ENCODE data around the gene APBB2.
"Not testable (repeated sequence)": the region's sequence is repeated elsewhere in the genome, so short reads cannot be mapped to it uniquely, and the experiment has no call there.

APBB2 gene

GRCh38 chr4:40842725-40843423 is 371.5 kb downstream of the APBB2 start:
- no peak for DNase-seq

DNA sequence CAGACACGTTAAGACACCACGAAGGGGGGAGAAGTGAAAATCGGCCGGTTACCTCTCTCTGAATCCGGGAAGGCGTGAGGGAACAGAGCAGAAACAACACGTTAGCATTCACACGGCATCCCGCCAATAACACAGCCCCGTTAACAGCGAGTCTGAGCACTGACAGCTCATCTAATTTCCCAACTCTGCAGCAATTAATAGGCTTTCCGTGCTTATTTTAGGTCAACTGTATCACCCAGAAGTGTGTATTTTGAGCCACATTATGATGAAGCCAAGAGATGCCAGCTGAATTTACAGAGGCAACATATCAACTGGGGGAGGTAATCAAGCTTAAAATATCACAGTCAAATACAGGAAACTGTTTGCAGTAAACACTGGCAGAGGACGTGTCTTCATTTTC is 372.0 kb downstream of the APBB2 start:
- DNase-seq = no peak

- peak; percentile 56 for DNase-seq
These were observed 373.3 kb downstream of the APBB2 start for GRCh38 chr4:40840985-40841571.

- DNase-seq = no peak
These were observed 373.9 kb downstream of the APBB2 start for GRCh38 chr4:40840255-40840984.

DNA sequence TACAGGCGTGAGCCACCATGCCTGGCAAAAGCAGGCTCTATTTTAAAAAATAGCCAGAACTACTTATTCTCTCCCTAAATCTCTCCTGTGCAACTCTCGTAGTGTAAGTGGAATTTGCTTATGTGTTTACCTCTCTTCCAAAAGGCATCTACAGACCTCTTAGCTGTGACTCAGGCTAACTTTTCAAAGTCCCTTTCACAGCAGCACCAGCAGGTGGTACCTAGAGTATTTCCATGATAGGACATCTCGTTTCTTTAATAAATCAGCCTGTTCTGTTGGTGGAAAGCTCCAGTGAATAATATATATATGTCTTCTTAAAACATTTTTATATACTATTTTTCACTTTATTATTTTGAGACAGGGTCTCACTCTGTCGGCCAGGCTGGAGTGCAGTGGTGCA is 375.6 kb downstream of the APBB2 start:
- no peak for DNase-seq

GRCh38 chr4:40837094-40837870 is 377.1 kb downstream of the APBB2 start:
- no peak for DNase-seq

DNA sequence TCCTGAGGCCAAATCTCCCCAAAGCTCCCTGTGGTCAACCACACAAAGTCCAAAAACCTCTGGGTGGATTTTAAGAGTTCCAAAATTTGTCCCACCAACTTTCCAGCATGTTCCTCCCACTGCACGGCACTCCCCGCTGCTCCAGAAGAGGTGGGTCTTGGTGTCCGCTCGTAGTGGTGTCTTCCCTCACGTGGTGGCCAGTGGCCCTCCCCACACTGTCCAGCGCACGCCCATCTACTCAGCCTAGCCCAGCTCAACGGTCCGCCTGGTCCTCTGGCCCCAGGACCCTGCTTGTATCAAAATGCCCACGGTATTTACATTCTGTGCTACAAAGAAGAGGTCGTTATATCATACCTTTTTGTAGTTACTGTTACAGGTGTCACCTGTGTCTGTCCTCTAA is 381.1 kb downstream of the APBB2 start:
- no peak for DNase-seq

DNA sequence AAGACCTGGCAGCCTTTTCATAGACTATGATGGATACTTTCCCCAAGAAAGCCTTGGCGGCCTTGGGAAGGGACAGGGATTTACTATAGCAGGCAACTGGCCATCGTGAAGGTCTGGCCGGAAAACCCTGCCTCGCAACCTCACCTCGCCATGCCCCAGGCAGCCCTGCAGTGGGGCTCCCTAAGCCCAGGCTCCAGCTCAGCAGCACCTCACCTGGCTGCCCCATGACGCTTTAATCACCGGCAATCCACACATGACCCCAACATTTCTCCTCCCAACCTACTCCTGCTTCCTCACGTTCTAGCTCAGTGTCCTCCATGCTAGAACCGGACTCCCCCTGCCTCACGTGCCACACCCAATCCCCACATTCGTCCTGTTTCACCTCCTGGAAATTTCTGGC is 382.2 kb downstream of the APBB2 start:
- DNase-seq = no peak

GRCh38 chr4:40831146-40831907 is 383.0 kb downstream of the APBB2 start:
- no peak for DNase-seq

DNA sequence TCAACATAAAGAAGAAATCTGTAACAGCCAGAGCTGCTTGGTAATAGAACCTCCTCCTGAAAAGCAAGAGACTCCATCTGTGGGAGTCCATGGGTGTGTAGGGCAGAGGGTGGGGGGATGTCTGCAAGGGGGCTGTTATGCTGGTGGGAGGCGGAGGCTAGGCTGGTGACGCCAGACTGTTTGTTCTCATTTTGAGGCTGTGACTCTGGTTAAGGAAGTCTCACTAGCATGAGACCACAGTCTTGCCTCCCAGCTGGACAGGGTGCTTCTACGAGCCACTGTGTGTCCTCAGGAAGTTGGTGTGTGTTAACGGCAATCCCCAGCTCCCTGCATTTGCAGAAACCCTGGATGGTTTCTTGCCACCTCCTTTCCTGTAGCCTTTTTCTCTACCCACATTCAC is 384.8 kb downstream of the APBB2 start:
- DNase-seq = no peak

GRCh38 chr4:40828661-40829060 is 385.7 kb downstream of the APBB2 start:
- no peak for DNase-seq

DNA sequence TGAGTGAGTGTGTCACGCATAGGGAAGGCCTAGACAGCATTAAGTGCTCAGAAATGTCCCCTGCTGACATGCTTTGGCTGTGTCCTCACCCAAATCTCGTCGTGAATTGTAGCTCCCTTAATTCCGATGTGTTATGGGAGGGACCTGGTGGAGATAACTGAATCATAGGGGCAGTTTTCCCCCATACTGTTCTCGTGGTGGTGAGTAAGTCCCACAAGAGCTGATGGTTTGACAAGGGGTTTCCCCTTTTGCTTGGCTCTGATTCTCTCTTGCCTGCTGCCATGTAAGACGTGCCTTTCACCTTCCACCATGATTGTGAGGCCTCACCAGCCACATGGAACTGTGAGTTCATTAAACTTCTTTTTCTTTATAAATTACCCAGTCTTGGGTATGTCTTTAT is 386.6 kb downstream of the APBB2 start:
- no peak for DNase-seq

GRCh38 chr4:40826821-40827220 is 387.5 kb downstream of the APBB2 start:
- no peak for DNase-seq

DNA sequence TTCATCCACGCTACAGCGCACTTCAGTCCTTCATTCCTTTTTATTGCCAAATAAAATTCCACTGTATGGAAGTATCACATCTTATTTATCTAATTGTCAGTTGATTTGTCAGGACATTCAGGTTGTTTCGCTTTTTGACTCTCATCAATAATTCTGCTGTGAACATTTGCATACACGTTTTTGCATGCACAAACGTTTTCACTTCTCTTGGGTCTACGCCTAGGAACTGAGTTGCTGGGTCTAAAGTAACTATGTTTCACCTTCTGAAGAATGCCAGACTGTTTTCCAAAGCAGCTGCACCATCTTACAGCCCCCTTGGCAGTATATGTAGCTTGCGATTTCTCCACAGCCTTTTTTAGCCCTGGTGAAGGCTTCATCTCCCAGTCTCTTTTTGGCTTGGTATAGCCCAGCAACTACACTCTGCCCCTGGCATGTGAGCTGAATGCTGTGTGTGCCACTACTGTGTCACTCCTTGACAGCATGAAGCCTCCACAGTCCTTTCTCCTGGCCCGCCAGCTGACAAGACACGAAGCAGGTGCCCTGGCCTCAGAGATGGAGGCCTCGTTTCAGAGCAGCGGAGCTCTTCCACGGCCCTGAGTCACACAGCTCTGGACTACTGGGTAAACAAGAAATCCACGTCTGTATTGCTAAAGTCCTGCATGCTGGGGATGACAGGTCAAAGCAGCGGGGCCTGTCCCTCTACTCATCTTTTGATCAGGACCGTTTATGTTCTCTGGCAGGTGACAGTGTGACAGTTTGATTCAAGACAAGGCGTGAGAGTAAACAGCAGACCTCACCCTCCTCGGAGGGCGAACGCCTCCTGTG is 389.1 kb downstream of the APBB2 start:
- DNase-seq = no peak

DNA sequence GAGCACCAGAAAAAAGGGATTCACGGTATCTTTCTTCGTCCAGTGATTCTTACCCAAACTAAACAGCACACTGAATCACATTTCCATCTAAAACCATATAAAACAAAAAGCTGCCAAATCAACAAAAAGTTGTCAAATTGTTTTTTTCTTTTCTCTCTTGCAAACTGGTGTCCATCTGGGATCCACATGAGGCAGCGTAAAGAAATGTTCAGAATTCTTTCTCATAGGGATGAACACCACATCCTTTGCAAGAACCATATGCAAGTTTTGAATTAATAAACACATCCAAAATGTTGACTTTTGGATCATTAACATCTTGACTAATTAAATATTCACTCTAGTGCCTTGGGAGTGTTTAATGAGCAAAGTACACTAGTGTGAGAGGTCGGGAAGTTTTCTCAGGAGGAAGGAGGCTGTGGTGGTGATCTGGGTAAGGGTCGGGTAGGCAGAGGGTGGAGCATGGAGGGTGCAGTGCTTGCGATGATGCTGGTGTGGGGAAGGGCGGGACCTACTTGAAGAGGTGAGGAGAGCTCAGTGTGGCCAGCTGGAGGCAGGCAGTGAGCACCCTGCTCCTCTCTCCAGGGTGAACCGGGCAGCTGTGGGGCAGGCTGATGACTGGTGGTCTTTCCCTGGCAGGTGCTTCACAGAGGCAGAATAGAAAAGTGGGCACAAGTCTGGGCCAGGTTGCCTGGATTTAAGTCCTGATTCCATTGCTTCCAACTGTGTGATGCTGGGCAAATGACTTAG is 391.7 kb downstream of the APBB2 start:
- no peak for DNase-seq

DNA sequence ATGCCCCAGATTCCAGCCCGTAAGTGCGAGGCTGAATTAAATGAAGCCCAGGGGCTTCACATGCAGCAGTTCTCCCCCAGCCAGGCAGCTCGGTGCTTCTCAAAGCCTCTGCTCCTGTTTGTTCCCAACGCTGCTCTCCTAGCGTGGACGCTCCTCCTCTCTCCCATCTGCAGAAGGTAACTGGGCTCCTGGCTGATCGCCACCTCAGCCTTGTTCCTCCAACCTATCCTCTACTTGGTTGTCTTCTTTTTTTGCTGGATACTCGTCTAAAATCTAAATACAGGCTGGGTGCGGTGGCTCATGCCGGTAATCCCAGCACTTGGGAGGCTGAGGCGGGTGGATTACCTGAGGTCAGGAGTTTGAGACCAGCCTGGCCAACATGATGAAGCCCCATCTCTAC is 394.2 kb downstream of the APBB2 start:
- DNase-seq = no peak

GRCh38 chr4:40817157-40817556 is 397.2 kb downstream of the APBB2 start:
- DNase-seq = not testable (repeated sequence)

DNA sequence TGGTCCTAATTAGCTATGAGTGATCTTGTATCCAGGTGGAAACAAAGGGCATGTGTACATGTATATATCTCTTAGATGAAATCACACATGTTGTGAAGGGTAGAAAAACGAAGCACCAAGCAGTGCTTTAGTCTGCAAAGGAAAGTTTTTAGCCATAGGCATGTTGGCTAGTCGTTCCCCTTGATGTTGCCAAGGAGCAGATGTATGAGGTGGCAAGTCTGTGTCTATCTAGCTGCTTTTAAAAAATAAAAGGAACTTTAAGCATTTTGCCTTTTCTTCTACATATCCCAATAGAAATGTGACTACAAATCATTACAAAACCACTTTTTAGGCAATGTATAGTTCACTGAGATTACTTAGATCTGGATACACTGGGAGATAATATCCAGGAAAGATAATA is 401.5 kb downstream of the APBB2 start:
- no peak for DNase-seq

DNA sequence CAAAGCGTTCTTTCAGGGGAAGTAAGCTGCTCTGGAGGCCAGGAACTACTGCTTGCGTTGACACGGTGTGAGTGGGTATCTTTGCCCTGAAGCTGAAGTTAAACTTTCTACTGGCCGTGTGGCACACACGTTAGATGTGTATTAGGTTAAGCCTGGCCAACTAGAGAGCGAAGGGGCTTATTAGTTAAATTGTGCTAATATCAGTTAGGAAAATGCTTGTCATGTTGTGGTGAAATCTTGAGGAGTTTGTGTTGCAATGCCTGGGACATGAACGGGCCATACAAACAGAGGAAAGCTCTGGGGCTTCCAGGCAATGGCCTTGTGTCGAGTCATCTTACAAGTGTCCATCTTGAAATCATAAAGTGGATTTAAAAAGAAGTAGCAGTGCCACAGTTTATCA is 402.0 kb downstream of the APBB2 start:
- no peak for DNase-seq

- no peak for DNase-seq
These were observed 402.4 kb downstream of the APBB2 start for GRCh38 chr4:40811956-40812355.

GRCh38 chr4:40808926-40809457 is 405.4 kb downstream of the APBB2 start:
- no peak for DNase-seq
